ENCODE results near the gene ARFGAP1.

ARFGAP1 gene

DNA sequence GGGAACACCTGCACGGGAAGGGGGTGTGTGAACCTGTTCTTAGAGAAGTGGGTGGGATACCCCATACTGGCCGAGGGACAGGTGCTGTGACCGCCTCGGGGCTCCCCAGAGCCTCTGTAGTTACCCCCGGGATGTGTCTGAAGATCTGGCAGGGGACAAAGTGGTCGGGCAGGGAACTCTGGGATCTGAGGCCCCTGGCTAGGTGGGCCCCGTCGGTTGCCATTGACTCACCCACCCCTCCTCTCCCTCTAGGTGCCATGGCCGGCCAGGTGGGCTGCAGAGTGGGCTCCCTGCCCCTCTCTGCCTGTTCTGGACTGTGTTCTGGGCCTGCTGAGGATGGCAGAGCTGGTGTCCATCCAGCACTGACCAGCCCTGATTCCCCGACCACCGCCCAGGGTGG, 32.6 kb upstream of the ARFGAP1 start:
- Histone ChIP-seq H3F3A (ENCODE audit: control insufficient read depth, insufficient read depth) (0 out of 2 replicates have a peak, but pooled peaks cover 1% of the 10 kb centered on the region), H3K79me2 (ENCODE audit: control insufficient read depth, low read length) (no peaks in the 10 kb centered on the region), H3K27me3 (ENCODE audit: control insufficient read depth, low read length) (no peaks in the 10 kb centered on the region), H3K27ac (ENCODE audit: low read depth, low read length) (no peak overlapping the region), H3K36me3 (ENCODE audit: control insufficient read depth, low read length) (no peaks in the 10 kb centered on the region), H3K4me3 (ENCODE audit: low read length) (no peak overlapping the region), H3K9me2 (replicated peaks; ENCODE audit: control insufficient read depth, low read length) (no peaks in the 10 kb centered on the region), H4K20me1 (ENCODE audit: control insufficient read depth, insufficient read depth, low read depth, low read length) (no peaks in the 10 kb centered on the region), H3K4me1 (ENCODE audit: control insufficient read depth, low read length) (peaks cover 8% of the 10 kb centered on the region), H3K9me3 (ENCODE audit: control insufficient read depth, insufficient read depth, low read length) (no peaks in the 10 kb centered on the region), H3K4me2 (ENCODE audit: low read length) (no peak overlapping the region)
- TF ChIP-seq EZH2phosphoT487 (IDR thresholded peaks at IDR 0.05; ENCODE audit: borderline replicate concordance, low read length) (no peak), CTCF (IDR thresholded peaks at IDR 0.05; ENCODE audit: low read depth, low read length, poor library complexity, severe bottlenecking) (no peak)

DNA sequence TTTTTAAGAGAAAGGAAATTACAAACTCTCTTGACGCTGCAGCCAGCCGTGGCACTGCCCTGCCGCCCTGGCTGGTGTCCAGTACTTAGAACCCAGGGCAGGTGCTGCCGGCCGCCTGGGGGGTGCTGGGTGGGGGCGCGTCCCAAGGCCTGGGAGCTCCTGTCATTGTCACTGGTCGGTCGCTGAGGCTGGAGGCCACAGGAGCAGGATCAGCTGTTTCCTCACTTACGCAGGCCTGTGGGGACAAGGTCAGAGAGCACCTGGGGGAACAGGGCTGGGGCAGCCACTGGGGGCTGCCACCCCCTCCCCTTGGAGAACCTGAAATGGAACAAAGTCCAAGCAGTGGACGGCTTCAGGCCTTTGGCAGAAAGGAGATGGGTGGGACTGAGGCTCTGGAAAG, 31.3 kb upstream of the ARFGAP1 start:
- Histone ChIP-seq H3K79me2 (ENCODE audit: control insufficient read depth, low read length) (no peaks in the 10 kb centered on the region), H3K4me3 (ENCODE audit: low read length) (no peak overlapping the region), H3K9me2 (replicated peaks; ENCODE audit: control insufficient read depth, low read length) (no peaks in the 10 kb centered on the region), H4K20me1 (ENCODE audit: control insufficient read depth, insufficient read depth, low read depth, low read length) (no peaks in the 10 kb centered on the region), H3K27me3 (ENCODE audit: control insufficient read depth, low read length) (no peaks in the 10 kb centered on the region), H3F3A (ENCODE audit: control insufficient read depth, insufficient read depth) (no peaks in the 10 kb centered on the region), H3K36me3 (ENCODE audit: control insufficient read depth, low read length) (no peaks in the 10 kb centered on the region), H3K4me2 (ENCODE audit: low read length) (no peak overlapping the region), H3K4me1 (ENCODE audit: control insufficient read depth, low read length) (no peaks in the 10 kb centered on the region), H3K27ac (ENCODE audit: low read depth, low read length) (no peak overlapping the region), H3K9me3 (ENCODE audit: control insufficient read depth, insufficient read depth, low read length) (no peaks in the 10 kb centered on the region)
- no peak for TF ChIP-seq CTCF (IDR thresholded peaks at IDR 0.05; ENCODE audit: low read depth, low read length, poor library complexity, severe bottlenecking)
- TF ChIP-seq EZH2phosphoT487 (IDR thresholded peaks at IDR 0.05; ENCODE audit: borderline replicate concordance, low read length): no peak

GRCh38 chr20:63242736-63243135, 29.9 kb upstream of the ARFGAP1 start:
- Histone ChIP-seq H3K36me3 (ENCODE audit: control insufficient read depth, low read length) (no peaks in the 10 kb centered on the region), H3K9me3 (ENCODE audit: control insufficient read depth, insufficient read depth, low read length) (no peaks in the 10 kb centered on the region), H4K20me1 (ENCODE audit: control insufficient read depth, insufficient read depth, low read depth, low read length) (no peaks in the 10 kb centered on the region), H3F3A (ENCODE audit: control insufficient read depth, insufficient read depth) (no peaks in the 10 kb centered on the region), H3K4me2 (ENCODE audit: low read length) (no peak overlapping the region), H3K27me3 (ENCODE audit: control insufficient read depth, low read length) (no peaks in the 10 kb centered on the region), H3K27ac (ENCODE audit: low read depth, low read length) (no peak overlapping the region), H3K9me2 (replicated peaks; ENCODE audit: control insufficient read depth, low read length) (no peaks in the 10 kb centered on the region), H3K4me3 (ENCODE audit: low read length) (no peak overlapping the region), H3K4me1 (ENCODE audit: control insufficient read depth, low read length) (no peaks in the 10 kb centered on the region), H3K79me2 (ENCODE audit: control insufficient read depth, low read length) (no peaks in the 10 kb centered on the region)
- no peak for TF ChIP-seq CTCF (IDR thresholded peaks at IDR 0.05; ENCODE audit: low read depth, low read length, poor library complexity, severe bottlenecking)
- no peak for TF ChIP-seq EZH2phosphoT487 (IDR thresholded peaks at IDR 0.05; ENCODE audit: borderline replicate concordance, low read length)

Measured in DOHH2 (cell line).